Measurements from ENCODE around the gene ASS1. TPM values are rescaled to one million over a fixed set of nuclear protein-coding genes. Genes with fewer than 3 reads are reported as not detected.

The ASS1 gene
- total RNA-seq, 1 donor from 2014 or later, result 162 TPM

- Histone ChIP-seq H3K4me1 (peaks cover 17 to 22% of the 10 kb centered on the region in 2 donors), H3K27ac (no peak overlapping the region), H3K36me3 (peaks cover 0 to 10% of the 10 kb centered on the region in 2 donors), H3K27me3 (no peaks in the 10 kb centered on the region), H3K4me3 (no peak overlapping the region), H3K9me3 (no peaks in the 10 kb centered on the region)
- no peak for DNase-seq (ENCODE audit: low spot score in 2 of 2)
- TF ChIP-seq, protein P1, sequence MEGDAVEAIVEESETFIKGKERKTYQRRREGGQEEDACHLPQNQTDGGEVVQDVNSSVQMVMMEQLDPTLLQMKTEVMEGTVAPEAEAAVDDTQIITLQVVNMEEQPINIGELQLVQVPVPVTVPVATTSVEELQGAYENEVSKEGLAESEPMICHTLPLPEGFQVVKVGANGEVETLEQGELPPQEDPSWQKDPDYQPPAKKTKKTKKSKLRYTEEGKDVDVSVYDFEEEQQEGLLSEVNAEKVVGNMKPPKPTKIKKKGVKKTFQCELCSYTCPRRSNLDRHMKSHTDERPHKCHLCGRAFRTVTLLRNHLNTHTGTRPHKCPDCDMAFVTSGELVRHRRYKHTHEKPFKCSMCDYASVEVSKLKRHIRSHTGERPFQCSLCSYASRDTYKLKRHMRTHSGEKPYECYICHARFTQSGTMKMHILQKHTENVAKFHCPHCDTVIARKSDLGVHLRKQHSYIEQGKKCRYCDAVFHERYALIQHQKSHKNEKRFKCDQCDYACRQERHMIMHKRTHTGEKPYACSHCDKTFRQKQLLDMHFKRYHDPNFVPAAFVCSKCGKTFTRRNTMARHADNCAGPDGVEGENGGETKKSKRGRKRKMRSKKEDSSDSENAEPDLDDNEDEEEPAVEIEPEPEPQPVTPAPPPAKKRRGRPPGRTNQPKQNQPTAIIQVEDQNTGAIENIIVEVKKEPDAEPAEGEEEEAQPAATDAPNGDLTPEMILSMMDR (IDR thresholded peaks at IDR 0.05), result no peak
- intact Hi-C loops (cut with DNase I), result loop anchor here (5.0 kb wide), 1 partner anchor 123 kb away; the partner anchor contains the start of gene FUBP3
Observed at GRCh38 chr9:130454096-130454811, 9.5 kb downstream of the ASS1 start.

DNA sequence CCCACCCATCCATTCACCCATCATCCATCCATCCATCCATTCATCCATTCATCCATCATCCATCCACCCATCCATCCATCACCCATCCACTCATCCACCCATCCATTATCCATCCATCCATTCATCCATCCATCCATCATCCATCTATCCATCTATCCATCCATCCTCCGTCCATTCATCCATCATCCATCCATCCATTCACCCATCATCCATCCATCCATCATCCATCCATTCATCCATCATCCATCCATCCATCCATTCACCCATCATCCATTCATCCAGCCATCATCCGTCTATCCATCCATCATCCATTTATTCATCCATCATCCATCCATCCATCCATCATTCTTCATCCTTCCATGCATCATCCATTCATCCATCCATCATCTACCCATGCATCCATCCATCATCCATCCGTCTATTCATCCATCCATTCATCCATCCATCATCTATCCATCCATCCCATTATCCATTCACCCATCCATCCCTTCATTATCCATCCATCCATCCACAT, 10.1 kb downstream of the ASS1 start:
- H3K4me1 ChIP-seq, result peaks cover 17 to 22% of the 10 kb centered on the region in 2 donors
- intact Hi-C loops (cut with DNase I), result loop anchor here (5.0 kb wide), 1 partner anchor 122 kb away; the partner anchor contains the start of gene FUBP3
- H3K4me3 ChIP-seq, result no peak overlapping the region
- no peaks in the 10 kb centered on the region for H3K9me3 ChIP-seq
- TF ChIP-seq, protein P1 (IDR thresholded peaks at IDR 0.05), result no peak
- DNase-seq (ENCODE audit: low spot score in 2 of 2), result no peak
- H3K27ac ChIP-seq, result no peak overlapping the region
- no peaks in the 10 kb centered on the region for H3K27me3 ChIP-seq
- H3K36me3 ChIP-seq, result peaks cover 0 to 16% of the 10 kb centered on the region in 2 donors

DNA sequence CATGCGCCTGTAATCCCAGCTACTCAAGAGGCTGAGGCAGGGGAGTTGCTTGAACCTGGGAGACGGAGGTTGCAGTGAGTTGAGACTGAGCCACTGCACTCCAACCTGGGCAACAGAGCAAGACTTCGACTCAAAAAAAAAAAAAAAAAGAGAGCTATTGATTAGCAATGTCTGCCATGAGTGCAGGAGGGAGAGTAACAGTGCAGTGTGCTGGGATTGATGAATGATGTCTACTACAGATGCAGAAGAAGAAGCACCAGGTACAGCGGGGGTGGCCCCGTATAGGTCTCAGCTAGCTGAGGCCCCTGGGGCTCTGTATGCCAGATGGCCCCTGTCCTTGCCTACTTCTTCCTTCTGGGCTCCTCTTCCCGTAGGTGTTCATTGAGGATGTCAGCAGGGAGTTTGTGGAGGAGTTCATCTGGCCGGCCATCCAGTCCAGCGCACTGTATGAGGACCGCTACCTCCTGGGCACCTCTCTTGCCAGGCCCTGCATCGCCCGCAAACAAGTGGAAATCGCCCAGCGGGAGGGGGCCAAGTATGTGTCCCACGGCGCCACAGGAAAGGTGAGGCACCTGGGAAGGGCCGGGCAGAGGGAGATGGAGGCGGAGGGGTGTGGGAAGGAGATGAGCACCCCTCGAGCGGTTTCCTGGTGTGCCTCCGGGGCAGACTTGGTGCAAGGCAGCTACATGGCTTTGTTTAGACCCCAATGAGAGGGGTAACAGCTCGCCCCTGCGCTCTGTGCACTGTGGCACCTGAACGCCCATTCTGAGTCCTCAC, 13.5 kb downstream of the ASS1 start:
- no peaks in the 10 kb centered on the region for H3K27me3 ChIP-seq
- peaks cover 0 to 16% of the 10 kb centered on the region in 2 donors for H3K36me3 ChIP-seq
- no peak overlapping the region for H3K27ac ChIP-seq
- no peak for DNase-seq (ENCODE audit: low spot score in 2 of 2)
- intact Hi-C loops (cut with DNase I), result no loop called here
- TF ChIP-seq, protein P1 (IDR thresholded peaks at IDR 0.05), result no peak
- H3K4me1 ChIP-seq, result no peaks in the 10 kb centered on the region
- H3K9me3 ChIP-seq, result no peaks in the 10 kb centered on the region
- H3K4me3 ChIP-seq, result no peak overlapping the region

DNA sequence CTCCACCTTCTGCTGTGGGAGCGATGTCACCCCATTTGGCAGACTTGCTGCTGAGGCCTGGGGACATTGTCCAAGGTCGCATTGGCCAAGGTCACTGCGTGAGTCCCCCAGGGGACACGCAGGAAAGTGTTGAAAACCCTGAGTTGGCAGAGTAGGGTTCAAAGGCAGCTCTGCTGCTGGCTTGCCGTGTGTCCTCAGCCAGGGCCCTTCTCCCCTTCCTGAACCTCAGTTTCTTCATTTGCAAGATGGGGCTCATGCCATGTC, 14.0 kb downstream of the ASS1 start:
- peaks cover 0 to 19% of the 10 kb centered on the region in 2 donors for H3K36me3 ChIP-seq
- H3K9me3 ChIP-seq, result no peaks in the 10 kb centered on the region
- H3K4me1 ChIP-seq, result no peaks in the 10 kb centered on the region
- no peak overlapping the region for H3K4me3 ChIP-seq
- no peak for DNase-seq (ENCODE audit: low spot score in 2 of 2)
- intact Hi-C loops (cut with DNase I), result no loop called here
- TF ChIP-seq, protein P1 (IDR thresholded peaks at IDR 0.05), result no peak
- H3K27me3 ChIP-seq, result no peaks in the 10 kb centered on the region
- no peak overlapping the region for H3K27ac ChIP-seq

DNA sequence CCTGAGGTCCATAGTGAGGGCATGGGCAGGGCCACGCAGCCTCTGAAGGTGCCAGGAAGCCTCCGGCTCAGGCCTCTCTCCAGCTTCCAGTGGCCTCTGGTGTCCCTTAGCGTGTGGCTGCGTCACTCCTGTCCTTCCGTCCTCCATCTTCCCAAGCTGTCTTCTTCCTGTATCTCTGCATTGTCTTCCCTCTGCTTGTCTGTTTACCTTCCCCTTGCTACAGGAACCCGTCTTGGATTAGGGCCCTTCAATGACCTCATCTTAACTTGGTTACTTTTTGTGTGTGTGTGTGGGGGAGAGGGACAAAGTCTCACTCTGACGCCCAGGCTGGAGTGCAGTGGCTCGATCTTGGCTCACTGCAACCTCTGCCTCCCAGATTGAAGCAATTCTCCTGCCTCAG, 14.4 kb downstream of the ASS1 start:
- Histone ChIP-seq H3K27ac (no peak overlapping the region), H3K4me1 (no peaks in the 10 kb centered on the region), H3K36me3 (peaks cover 3 to 23% of the 10 kb centered on the region in 2 donors), H3K9me3 (no peaks in the 10 kb centered on the region), H3K4me3 (no peak overlapping the region), H3K27me3 (no peaks in the 10 kb centered on the region)
- intact Hi-C loops (cut with DNase I), result no loop called here
- TF ChIP-seq, protein P1 (IDR thresholded peaks at IDR 0.05), result no peak
- DNase-seq (ENCODE audit: low spot score in 2 of 2), result no peak

Data from ascending aorta (tissue), 2 donors.